ENCODE data around the gene KANSL1. TPM values are rescaled to one million over a fixed set of nuclear protein-coding genes. Genes with fewer than 3 reads are reported as not detected.

Gene KANSL1
- total RNA-seq, 1 donor from 2014 or later = 106 TPM

DNA sequence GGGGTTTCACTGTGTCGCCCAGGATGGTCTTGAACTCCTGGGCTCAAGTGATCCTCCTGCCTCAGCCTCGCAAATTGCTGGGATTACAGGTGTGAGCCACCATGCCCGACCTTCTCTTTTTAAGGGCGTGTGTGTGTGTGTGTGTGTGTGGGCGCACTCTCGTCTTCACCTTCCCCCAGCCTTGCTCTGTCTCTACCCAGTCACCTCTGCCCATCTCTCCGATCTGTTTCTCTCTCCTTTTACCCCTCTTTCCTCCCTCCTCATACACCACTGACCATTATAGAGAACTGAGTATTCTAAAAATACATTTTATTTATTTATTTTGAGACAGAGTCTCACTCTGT lies 190.3 kb downstream of the KANSL1 start:
- Histone ChIP-seq H3K4me3 (ENCODE audit: low read depth, low read length) (no peak overlapping the region), H3K36me3 (ENCODE audit: control insufficient read depth, insufficient read depth, low read length) (no peaks in the 10 kb centered on the region), H3K27me3 (ENCODE audit: control insufficient read depth, insufficient read depth, low read length) (no peaks in the 10 kb centered on the region)
- DNase-seq (ENCODE audit: low read depth) (no peak), FAIRE-seq (no peak)
- TF ChIP-seq, protein P1, sequence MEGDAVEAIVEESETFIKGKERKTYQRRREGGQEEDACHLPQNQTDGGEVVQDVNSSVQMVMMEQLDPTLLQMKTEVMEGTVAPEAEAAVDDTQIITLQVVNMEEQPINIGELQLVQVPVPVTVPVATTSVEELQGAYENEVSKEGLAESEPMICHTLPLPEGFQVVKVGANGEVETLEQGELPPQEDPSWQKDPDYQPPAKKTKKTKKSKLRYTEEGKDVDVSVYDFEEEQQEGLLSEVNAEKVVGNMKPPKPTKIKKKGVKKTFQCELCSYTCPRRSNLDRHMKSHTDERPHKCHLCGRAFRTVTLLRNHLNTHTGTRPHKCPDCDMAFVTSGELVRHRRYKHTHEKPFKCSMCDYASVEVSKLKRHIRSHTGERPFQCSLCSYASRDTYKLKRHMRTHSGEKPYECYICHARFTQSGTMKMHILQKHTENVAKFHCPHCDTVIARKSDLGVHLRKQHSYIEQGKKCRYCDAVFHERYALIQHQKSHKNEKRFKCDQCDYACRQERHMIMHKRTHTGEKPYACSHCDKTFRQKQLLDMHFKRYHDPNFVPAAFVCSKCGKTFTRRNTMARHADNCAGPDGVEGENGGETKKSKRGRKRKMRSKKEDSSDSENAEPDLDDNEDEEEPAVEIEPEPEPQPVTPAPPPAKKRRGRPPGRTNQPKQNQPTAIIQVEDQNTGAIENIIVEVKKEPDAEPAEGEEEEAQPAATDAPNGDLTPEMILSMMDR (IDR thresholded peaks at IDR 0.05; ENCODE audit: insufficient read depth, low read length, severe bottlenecking) = no peak

DNA sequence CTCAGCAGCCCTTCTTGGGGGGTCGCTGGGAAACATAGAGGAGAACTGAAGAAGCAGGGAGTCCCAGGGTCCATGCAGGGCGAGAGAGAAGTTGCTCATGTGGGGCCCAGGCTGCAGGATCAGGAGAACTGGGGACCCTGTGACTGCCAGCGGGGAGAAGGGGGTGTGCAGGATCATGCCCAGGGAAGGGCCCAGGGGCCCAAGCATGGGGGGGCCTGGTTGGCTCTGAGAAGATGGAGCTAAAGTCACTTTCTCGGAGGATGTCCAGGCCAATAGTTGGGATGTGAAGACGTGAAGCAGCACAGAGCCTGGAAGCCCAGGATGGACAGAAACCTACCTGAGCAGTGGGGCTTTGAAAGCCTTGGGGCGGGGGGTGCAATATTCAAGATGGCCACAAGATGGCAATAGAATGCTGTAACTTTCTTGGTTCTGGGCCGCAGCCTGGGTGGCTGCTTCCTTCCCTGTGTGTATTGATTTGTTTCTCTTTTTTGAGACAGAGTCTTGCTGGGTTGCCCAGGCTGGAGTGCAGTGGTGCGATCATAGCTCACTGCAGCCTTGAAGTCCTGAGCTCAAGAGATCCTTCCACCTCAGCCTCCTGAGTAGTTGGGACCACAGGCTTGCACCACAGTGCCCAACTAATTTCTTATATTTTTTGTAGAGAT lies 190.8 kb downstream of the KANSL1 start:
- DNase-seq (ENCODE audit: low read depth) = peak; percentile 24
- FAIRE-seq = no peak
- H3K27me3 ChIP-seq (ENCODE audit: control insufficient read depth, insufficient read depth, low read length) = no peaks in the 10 kb centered on the region

GRCh38 chr17:46001390-46002310 lies 191.6 kb downstream of the KANSL1 start:
- FAIRE-seq (no peak), DNase-seq (ENCODE audit: low read depth) (no peak)

More for the DNA sequence above, 190.8 kb downstream of the KANSL1 start:
- TF ChIP-seq, protein P1 (IDR thresholded peaks at IDR 0.05; ENCODE audit: insufficient read depth, low read length, severe bottlenecking) = peak; percentile 86
- Histone ChIP-seq H3K36me3 (ENCODE audit: control insufficient read depth, insufficient read depth, low read length) (no peaks in the 10 kb centered on the region), H3K4me3 (ENCODE audit: low read depth, low read length) (no peak overlapping the region)

DNA sequence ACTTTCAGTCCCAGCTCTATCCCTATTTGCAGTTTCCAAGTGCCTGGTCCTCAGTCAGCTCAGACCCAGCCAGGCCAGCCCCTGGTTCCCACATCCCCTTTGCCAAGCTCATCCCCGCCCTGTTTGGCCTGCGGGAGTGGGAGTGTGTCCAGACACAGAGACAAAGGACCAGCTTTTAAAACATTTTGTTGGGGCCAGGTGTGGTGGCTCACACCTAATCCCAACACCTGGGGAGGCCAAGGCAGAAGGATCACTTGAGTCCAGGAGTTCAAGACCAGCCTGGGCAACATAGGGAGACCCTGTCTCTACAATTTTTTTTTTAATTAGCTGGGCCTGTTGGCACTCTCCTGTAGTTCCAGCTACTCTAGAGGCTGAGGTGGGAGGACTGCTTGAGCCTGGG lies 192.5 kb downstream of the KANSL1 start:
- no peaks in the 10 kb centered on the region for H3K27me3 ChIP-seq (ENCODE audit: control insufficient read depth, insufficient read depth, low read length)
- H3K36me3 ChIP-seq (ENCODE audit: control insufficient read depth, insufficient read depth, low read length) = no peaks in the 10 kb centered on the region
- FAIRE-seq = no peak
- no peak overlapping the region for H3K4me3 ChIP-seq (ENCODE audit: low read depth, low read length)
- DNase-seq (ENCODE audit: low read depth) = no peak
- TF ChIP-seq, protein P1 (IDR thresholded peaks at IDR 0.05; ENCODE audit: insufficient read depth, low read length, severe bottlenecking) = no peak

More at GRCh38 chr17:46001390-46002310, 191.6 kb downstream of the KANSL1 start:
- H3K4me3 ChIP-seq (ENCODE audit: low read depth, low read length) = no peak overlapping the region
- H3K27me3 ChIP-seq (ENCODE audit: control insufficient read depth, insufficient read depth, low read length) = no peaks in the 10 kb centered on the region
- no peaks in the 10 kb centered on the region for H3K36me3 ChIP-seq (ENCODE audit: control insufficient read depth, insufficient read depth, low read length)
- TF ChIP-seq, protein P1 (IDR thresholded peaks at IDR 0.05; ENCODE audit: insufficient read depth, low read length, severe bottlenecking) = no peak

GRCh38 chr17:46000292-46000691 lies 192.9 kb downstream of the KANSL1 start:
- H3K27me3 ChIP-seq (ENCODE audit: control insufficient read depth, insufficient read depth, low read length) = no peaks in the 10 kb centered on the region
- TF ChIP-seq, protein P1 (IDR thresholded peaks at IDR 0.05; ENCODE audit: insufficient read depth, low read length, severe bottlenecking) = no peak
- no peak for DNase-seq (ENCODE audit: low read depth)
- H3K36me3 ChIP-seq (ENCODE audit: control insufficient read depth, insufficient read depth, low read length) = no peaks in the 10 kb centered on the region
- no peak overlapping the region for H3K4me3 ChIP-seq (ENCODE audit: low read depth, low read length)
- no peak for FAIRE-seq
